WTC11 (cell line): ENCODE measurements around the gene CAMK2D. TPM values are rescaled to one million over a fixed set of nuclear protein-coding genes. Genes with fewer than 3 reads are reported as not detected.

Source experiments
- ATAC-seq: fragments of 200-7000 bp; cut with Tn5 transposase; 2 replicates; pipeline ENCODE4 v1.10.0; 2021; ENCODE audit warnings: mild to moderate bottlenecking, moderate library complexity
- CTCF ChIA-PET: fragments of 300-600 bp; sonication (Branson Sonifier 250); formaldehyde crosslinking; loops from one replicate; lab custom pipeline; 2021; ENCODE audit warnings: antibody characterized with exemption; lab: Charles Lee
- POLR2A ChIA-PET: fragments of 350-600 bp; sonication (Branson Sonifier 250); formaldehyde crosslinking; loops from one replicate; lab custom pipeline; 2021; ENCODE audit warnings: antibody characterized with exemption; lab: Charles Lee
- DNase-seq: peaks from one replicate; pipeline ENCODE4 v3.0.0; 2021; ENCODE audit warnings: low spot score
- H3K27ac Mint-ChIP-seq: 2 replicates; pipeline ENCODE4 v1.8.0; 2021; ENCODE audit warnings: mixed read lengths
- H3K27me3 Mint-ChIP-seq: 2 replicates; pipeline ENCODE4 v1.8.0; 2021; ENCODE audit warnings: low read depth, mild to moderate bottlenecking, moderate library complexity, mixed read lengths
- H3K36me3 Mint-ChIP-seq: 2 replicates; pipeline ENCODE4 v1.8.0; 2021; ENCODE audit warnings: mixed read lengths
- H3K4me1 Mint-ChIP-seq: 2 replicates; pipeline ENCODE4 v1.8.0; 2022; ENCODE audit warnings: mixed read lengths
- H3K4me3 Mint-ChIP-seq: 2 replicates; pipeline ENCODE4 v1.8.0; 2021; ENCODE audit warnings: mild to moderate bottlenecking, moderate library complexity, mixed read lengths
- H3K9me3 Mint-ChIP-seq: 2 replicates; pipeline ENCODE4 v1.8.0; 2021; ENCODE audit warnings: mixed read lengths
- AR ChIP-seq: fragments of 250-450 bp; sonication (Bioruptor Pico); IDR thresholded peaks from 2 replicates; pipeline ENCODE4 v1.9.0; 2021; ENCODE audit warnings: mild to moderate bottlenecking
- CBFB ChIP-seq: sonication (generic); formaldehyde crosslinking; IDR thresholded peaks from 2 replicates; pipeline ENCODE4 v1.8.1; 2022; ENCODE audit warnings: mild to moderate bottlenecking, low read depth, missing genetic modification reagents
- ESRRA ChIP-seq: sonication (generic); formaldehyde crosslinking; IDR thresholded peaks from 2 replicates; pipeline ENCODE4 v1.8.1; 2022; ENCODE audit warnings: mild to moderate bottlenecking, missing genetic modification reagents, borderline replicate concordance
- GTF2I ChIP-seq: fragments of 250-450 bp; sonication (Bioruptor Pico); conservative IDR thresholded peaks from 2 replicates; pipeline ENCODE4 v1.4.0; 2021; ENCODE audit warnings: mild to moderate bottlenecking
- HMGXB4 ChIP-seq: sonication (generic); formaldehyde crosslinking; IDR thresholded peaks from 2 replicates; pipeline ENCODE4 v1.8.1; 2023; ENCODE audit warnings: mild to moderate bottlenecking, moderate library complexity, missing genetic modification reagents
- MLX ChIP-seq: sonication (generic); formaldehyde crosslinking; IDR thresholded peaks from 2 replicates; pipeline ENCODE4 v1.8.1; 2023; ENCODE audit warnings: mild to moderate bottlenecking, missing genetic modification reagents, moderate library complexity
- MYBL2 ChIP-seq: sonication (generic); formaldehyde crosslinking; IDR thresholded peaks from 2 replicates; pipeline ENCODE4 v1.8.1; 2023; ENCODE audit warnings: mild to moderate bottlenecking, moderate library complexity, missing genetic modification reagents
- NR2C2 ChIP-seq: sonication (generic); formaldehyde crosslinking; IDR thresholded peaks from 2 replicates; pipeline ENCODE4 v1.8.0; 2022; ENCODE audit warnings: mild to moderate bottlenecking, missing genetic modification reagents
- PREB ChIP-seq: sonication (generic); formaldehyde crosslinking; IDR thresholded peaks from 2 replicates; pipeline ENCODE4 v1.8.1; 2022; ENCODE audit warnings: mild to moderate bottlenecking, missing genetic modification reagents, moderate library complexity, borderline replicate concordance
- RORB ChIP-seq: fragments of 250-450 bp; sonication (Bioruptor Pico); IDR thresholded peaks from 2 replicates; pipeline ENCODE4 v1.9.0; 2021; ENCODE audit warnings: mild to moderate bottlenecking
- SMAD3 ChIP-seq: sonication (generic); formaldehyde crosslinking; IDR thresholded peaks from 2 replicates; pipeline ENCODE4 v1.8.0; 2022; ENCODE audit warnings: missing genetic modification reagents, mild to moderate bottlenecking, borderline replicate concordance
- USF2 ChIP-seq: sonication (generic); formaldehyde crosslinking; IDR thresholded peaks from 2 replicates; pipeline ENCODE4 v1.8.1; 2023; ENCODE audit warnings: mild to moderate bottlenecking, missing genetic modification reagents, moderate library complexity
- ZBTB43 ChIP-seq: sonication (generic); formaldehyde crosslinking; IDR thresholded peaks from 2 replicates; pipeline ENCODE4 v1.8.1; 2023; ENCODE audit warnings: mild to moderate bottlenecking, missing genetic modification reagents
- ZNF281 ChIP-seq: sonication (generic); formaldehyde crosslinking; IDR thresholded peaks from 2 replicates; pipeline ENCODE4 v1.8.0; 2023; ENCODE audit warnings: mild to moderate bottlenecking, missing genetic modification reagents
- ZNF396 ChIP-seq: fragments of 250-450 bp; sonication (Bioruptor Pico); IDR thresholded peaks from 2 replicates; pipeline ENCODE4 v1.8.0; 2021; ENCODE audit warnings: mild to moderate bottlenecking, moderate library complexity, borderline replicate concordance
- ZSCAN18 ChIP-seq: fragments of 250-450 bp; sonication (Bioruptor Pico); IDR thresholded peaks from 2 replicates; pipeline ENCODE4 v2.1.2; 2022; ENCODE audit warnings: mild to moderate bottlenecking, moderate library complexity
- total RNA-seq: library from RNA; stranded (reverse); gene quantifications from 3 replicates; pipeline ENCODE4 v1.2.3, GENCODE V29; 2021

The CAMK2D gene
- total RNA-seq, 1 experiment from 2014 or later, result 16.5 TPM

- no peak for DNase-seq
- Mint-ChIP-seq H3K4me3 (no peak overlapping the region), H3K9me3 (no peaks in the 10 kb centered on the region), H3K4me1 (peaks cover 47% of the 10 kb centered on the region), H3K36me3 (no peaks in the 10 kb centered on the region), H3K27ac (no peak overlapping the region), H3K27me3 (no peaks in the 10 kb centered on the region)
- CTCF ChIA-PET, result no interaction called here
- no peak for ATAC-seq
- POLR2A ChIA-PET, result interaction anchor here (1.0 kb wide), 1 partner anchor 11 kb away, joined by 3 read pairs; no protein-coding TSS in a partner anchor
- TF ChIP-seq CBFB (no peak), HMGXB4 (CRISPR knock-in tag) (no peak), GTF2I (CRISPR knock-in tag) (no peak), RORB (CRISPR knock-in tag) (no peak), NR2C2 (no peak), ZSCAN18 (no peak), MYBL2 (CRISPR knock-in tag) (no peak), ZNF281 (CRISPR knock-in tag) (no peak), MLX (CRISPR knock-in tag) (no peak), ZNF396 (CRISPR knock-in tag) (no peak), AR (no peak), ZBTB43 (CRISPR knock-in tag) (no peak), ESRRA (CRISPR knock-in tag) (no peak), USF2 (CRISPR knock-in tag) (no peak), SMAD3 (CRISPR knock-in tag) (no peak), PREB (no peak)
Measured at GRCh38 chr4:113457121-113457520, 304.4 kb downstream of the CAMK2D start.
